Measurements from ENCODE around the gene NIT1. TPM values are rescaled to one million over a fixed set of nuclear protein-coding genes. Genes with fewer than 3 reads are reported as not detected.

The NIT1 gene
- total and polyA plus RNA-seq, 2 of the 8 experiments (the other 6 are each of a cell fraction or from before 2014, with no cell fraction given), result 33.0 to 40.4 TPM

DNA sequence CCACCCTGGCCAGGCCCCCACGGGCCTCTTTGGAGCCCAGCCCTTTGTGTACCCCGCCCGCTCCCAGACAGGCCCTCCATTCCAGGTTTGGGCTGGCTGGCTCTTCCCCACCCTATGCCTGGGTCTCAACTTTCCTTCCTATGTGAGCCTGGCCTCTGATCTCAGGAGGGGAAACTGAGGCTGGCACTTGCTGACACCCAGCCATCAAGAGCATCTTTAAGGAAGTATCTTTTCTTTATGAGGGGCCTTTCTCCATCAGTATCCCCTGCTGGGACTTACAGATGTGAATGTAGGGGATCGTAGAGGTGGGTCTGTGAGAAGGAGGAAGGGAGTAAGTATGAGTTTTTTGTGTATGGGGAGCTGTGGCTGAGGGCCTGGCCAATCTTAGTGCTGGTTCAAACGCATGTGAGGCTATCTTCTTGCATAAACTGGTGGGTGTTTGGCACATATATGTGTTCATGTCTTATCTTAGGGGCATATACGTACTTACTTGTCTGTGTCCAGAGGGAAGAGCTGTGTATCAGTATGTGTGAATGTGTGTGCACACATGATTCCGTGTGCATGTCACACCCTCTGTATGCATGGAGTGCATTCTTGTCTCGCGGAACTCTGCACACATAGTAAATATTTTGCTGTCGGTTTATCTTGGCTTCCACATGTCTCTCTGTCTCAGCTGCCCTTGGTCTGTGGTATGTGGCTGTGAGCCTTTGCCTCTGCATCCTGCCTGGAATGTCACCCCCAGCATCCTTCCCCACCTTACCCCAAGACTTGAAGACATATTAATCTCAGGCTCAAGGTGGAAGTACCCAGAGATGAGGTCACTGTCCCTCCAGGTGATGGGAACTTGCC is 33.9 kb upstream of the NIT1 start:
- H3K18ac ChIP-seq (ENCODE audit: extremely low read depth, low read length), result no peak overlapping the region
- H2BK120ac ChIP-seq (replicated peaks; ENCODE audit: low read depth, low read length), result no peak overlapping the region
- no peak for FAIRE-seq
- ChIA-PET POLR2A (ENCODE audit: partially characterized antibody) (interaction anchor here (1.4 to 1.9 kb wide), 3 partner anchors 10 to 14 kb away, joined by 4 to 7 read pairs (median 5); partner anchors contain the start of genes ARHGAP30 and KLHDC9), CTCF (ENCODE audit: partially characterized antibody) (interaction anchor here (1.1 to 17.8 kb wide), 6 partner anchors 12 to 42 kb away, joined by 3 to 282 read pairs (median 50); partner anchors contain the start of genes ARHGAP30 and KLHDC9)
- no peak overlapping the region for H3K4me2 ChIP-seq (ENCODE audit: insufficient read depth in 1 of 2, low read depth in 2 of 2, low read length in 2 of 2)
- no peak overlapping the region for H2BK20ac ChIP-seq (ENCODE audit: low read length)
- no peak overlapping the region for H3K23ac ChIP-seq (ENCODE audit: insufficient read length)
- H2BK5ac ChIP-seq (ENCODE audit: low read depth, low read length), result no peak overlapping the region
- DNase-seq (ENCODE audit: low read depth in 1 of 2, low spot score in 2 of 2), result no peak
- H3K56ac ChIP-seq (replicated peaks; ENCODE audit: insufficient read length, low read depth, low read length), result no peak overlapping the region
- H3K27ac ChIP-seq (ENCODE audit: low read depth, low read length), result no peak overlapping the region
- no peak overlapping the region for H4K91ac ChIP-seq (replicated peaks; ENCODE audit: insufficient read length, low read length)
- no peak overlapping the region for H4K5ac ChIP-seq (ENCODE audit: insufficient read length, low read depth, low read length)
- no peak overlapping the region for H3K9ac ChIP-seq (replicated peaks in 1 of 4; ENCODE audit: extremely low read depth in 1 of 4, low read depth in 3 of 4, low read length in 3 of 4)
- no peaks in the 10 kb centered on the region for H3K36me3 ChIP-seq (ENCODE audit: control insufficient read depth in 2 of 4, insufficient read depth in 4 of 4, low read length in 3 of 4)
- H2AK5ac ChIP-seq (ENCODE audit: low read depth, low read length), result no peak overlapping the region
- 87% methylated on average over 9 of the region's 10 CpGs; no CpG with 5 or more reads in 1 of the 2 experiments for WGBS, 2 experiments (ENCODE audit: extremely low coverage in 1 of 2, insufficient coverage in 1 of 2, insufficient read length in 1 of 2, insufficient replicate concordance in 2 of 2, low coverage in 1 of 2, low lambda C conversion rate in 2 of 2, missing lambda C conversion rate in 1 of 2)
- H3K14ac ChIP-seq (ENCODE audit: insufficient read length), result no peak overlapping the region
- H2AFZ ChIP-seq (ENCODE audit: low read length), result no peak overlapping the region
- no peak overlapping the region for H3K4me3 ChIP-seq (ENCODE audit: extremely low read depth in 1 of 4, insufficient read depth in 2 of 4, low read depth in 3 of 4, low read length in 4 of 4)
- no peak overlapping the region for H2BK12ac ChIP-seq (ENCODE audit: low read depth, low read length)
- no peaks in the 10 kb centered on the region for H3K79me1 ChIP-seq (ENCODE audit: low read depth, low read length)
- H3K9me3 ChIP-seq (ENCODE audit: insufficient read depth in 2 of 2, low read depth in 1 of 2, low read length in 1 of 2), result no peaks in the 10 kb centered on the region
- no peaks in the 10 kb centered on the region for H3K79me2 ChIP-seq (ENCODE audit: control insufficient read depth in 1 of 2, insufficient read depth in 2 of 2, low read length in 2 of 2)
- TF ChIP-seq ZNF274 (IDR thresholded peaks at IDR 0.05; ENCODE audit: borderline replicate concordance, extremely low read depth, low read length), result no peak
- no peak for TF ChIP-seq SP4 (IDR thresholded peaks at IDR 0.05; ENCODE audit: low read length)
- no peak for TF ChIP-seq JUN (IDR thresholded peaks at IDR 0.05; ENCODE audit: low read depth, low read length)
- no peak overlapping the region for H3K4ac ChIP-seq (replicated peaks; ENCODE audit: insufficient read length, low read depth, low read length)
- peaks cover under 1% of the 10 kb centered on the region; the same call in 1 of the 2 replicates for H3K23me2 ChIP-seq (ENCODE audit: low read depth, low read length)
- no peak overlapping the region for H2BK15ac ChIP-seq (ENCODE audit: low read length)
- no peaks in the 10 kb centered on the region for H4K20me1 ChIP-seq (replicated peaks in 1 of 2; ENCODE audit: control insufficient read depth in 1 of 2, insufficient read depth in 2 of 2, low read length in 2 of 2)
- H4K8ac ChIP-seq (ENCODE audit: extremely low read depth, insufficient read depth, low read length), result no peak overlapping the region
- H3K27me3 ChIP-seq (replicated peaks in 1 of 4; ENCODE audit: control insufficient read depth in 3 of 4, extremely low read depth in 1 of 4, insufficient read depth in 3 of 4, low read length in 3 of 4), result no peaks in the 10 kb centered on the region
- peaks cover 0 to 6% (median 0%) of the 10 kb centered on the region in 4 experiments; a peak in 4 of 7 replicates for H3K4me1 ChIP-seq (replicated peaks in 1 of 4; ENCODE audit: control insufficient read depth in 3 of 4, insufficient read depth in 4 of 4, low read length in 3 of 4)

Measured in H1 (cell line).